ENCODE measurements around the gene PCNP.

Gene PCNP

DNA sequence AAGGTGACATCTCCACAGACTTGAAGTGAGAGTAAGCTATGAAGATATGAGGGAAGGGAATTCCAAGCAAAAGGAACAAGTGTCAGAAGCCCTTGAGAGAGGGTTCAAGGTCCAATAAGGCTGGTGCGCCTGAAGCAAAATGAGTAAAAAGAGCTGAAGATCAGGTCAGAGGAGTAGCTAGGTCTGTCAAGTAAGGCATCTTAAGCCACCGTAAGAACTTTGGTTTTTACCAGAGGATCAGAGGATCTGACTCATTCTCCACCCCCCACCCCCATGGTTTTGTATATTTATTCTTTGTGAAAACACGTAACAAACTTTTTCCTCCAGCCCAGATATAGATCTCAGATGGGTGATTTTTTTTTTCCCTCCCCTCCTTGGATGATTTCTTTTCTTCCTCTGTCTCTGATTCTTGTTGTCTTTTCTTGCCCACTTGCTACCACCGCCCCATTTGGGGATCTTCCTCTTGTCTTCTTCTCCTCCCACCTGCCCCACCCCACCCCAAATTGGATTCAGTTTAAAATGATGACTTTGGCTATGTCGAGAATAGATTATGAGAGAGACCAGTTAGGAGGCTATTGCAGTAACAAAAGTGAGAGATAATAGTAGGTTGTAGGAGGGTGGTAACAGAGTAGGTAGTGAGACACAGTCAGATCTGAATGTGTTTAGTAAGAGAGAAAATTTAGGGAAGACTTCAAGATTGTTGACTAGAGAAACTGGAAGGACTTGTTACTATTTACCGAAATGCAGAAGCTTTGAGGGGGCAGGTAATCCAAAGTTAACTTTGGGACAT, 6.3 kb upstream of the PCNP start:
- TF ChIP-seq, protein P1, sequence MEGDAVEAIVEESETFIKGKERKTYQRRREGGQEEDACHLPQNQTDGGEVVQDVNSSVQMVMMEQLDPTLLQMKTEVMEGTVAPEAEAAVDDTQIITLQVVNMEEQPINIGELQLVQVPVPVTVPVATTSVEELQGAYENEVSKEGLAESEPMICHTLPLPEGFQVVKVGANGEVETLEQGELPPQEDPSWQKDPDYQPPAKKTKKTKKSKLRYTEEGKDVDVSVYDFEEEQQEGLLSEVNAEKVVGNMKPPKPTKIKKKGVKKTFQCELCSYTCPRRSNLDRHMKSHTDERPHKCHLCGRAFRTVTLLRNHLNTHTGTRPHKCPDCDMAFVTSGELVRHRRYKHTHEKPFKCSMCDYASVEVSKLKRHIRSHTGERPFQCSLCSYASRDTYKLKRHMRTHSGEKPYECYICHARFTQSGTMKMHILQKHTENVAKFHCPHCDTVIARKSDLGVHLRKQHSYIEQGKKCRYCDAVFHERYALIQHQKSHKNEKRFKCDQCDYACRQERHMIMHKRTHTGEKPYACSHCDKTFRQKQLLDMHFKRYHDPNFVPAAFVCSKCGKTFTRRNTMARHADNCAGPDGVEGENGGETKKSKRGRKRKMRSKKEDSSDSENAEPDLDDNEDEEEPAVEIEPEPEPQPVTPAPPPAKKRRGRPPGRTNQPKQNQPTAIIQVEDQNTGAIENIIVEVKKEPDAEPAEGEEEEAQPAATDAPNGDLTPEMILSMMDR (IDR thresholded peaks at IDR 0.05; ENCODE audit: low read length, missing control alignments) = no peak
- DNase-seq (ENCODE audit: low read depth) = no peak
- H3K4me3 ChIP-seq (replicated peaks; ENCODE audit: low read depth, low read length) = no peak overlapping the region

DNA sequence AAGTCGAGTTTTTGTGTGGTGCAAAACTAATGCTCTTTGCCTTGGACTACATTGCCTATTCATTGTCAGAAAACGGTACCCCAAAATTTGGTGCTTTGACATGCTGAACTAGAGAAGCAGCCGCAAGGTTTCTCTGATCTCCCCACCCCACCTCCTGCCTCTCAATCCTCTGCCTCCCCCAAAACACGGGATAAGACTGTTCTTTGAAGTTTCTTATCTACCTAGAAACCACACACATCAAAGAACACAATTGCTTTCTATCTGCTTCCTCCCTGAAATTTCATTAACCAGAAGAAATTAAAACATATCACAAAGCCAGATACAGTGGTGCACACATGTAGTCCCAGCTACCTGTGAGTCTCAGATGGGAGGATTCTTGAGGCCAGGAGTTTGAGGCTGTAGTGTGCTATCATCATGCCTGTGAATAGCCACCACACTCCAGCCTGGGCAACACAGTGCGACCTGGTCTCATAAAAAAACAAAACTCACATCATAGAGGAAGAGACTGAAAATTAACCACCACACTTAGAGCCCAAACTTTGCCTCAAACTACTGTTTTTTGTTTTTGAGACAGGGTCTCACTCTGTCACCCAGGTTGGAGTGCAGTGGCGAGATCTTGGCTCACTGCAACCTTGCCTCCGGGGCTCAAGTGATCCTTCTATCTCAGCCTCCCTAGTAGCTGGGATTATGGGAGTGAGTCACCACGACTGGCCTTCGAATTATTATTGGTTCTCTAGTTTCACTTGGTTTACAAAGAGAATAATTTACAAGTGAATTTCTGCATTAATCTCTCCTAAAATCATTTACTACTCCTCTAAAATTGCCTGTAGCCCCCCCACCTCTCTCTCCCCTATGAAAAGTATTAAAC, 2.7 kb upstream of the PCNP start:
- TF ChIP-seq, protein P1 (IDR thresholded peaks at IDR 0.05; ENCODE audit: low read length, missing control alignments) = no peak
- no peak overlapping the region for H3K4me3 ChIP-seq (replicated peaks; ENCODE audit: low read depth, low read length)
- no peak for DNase-seq (ENCODE audit: low read depth)

DNA sequence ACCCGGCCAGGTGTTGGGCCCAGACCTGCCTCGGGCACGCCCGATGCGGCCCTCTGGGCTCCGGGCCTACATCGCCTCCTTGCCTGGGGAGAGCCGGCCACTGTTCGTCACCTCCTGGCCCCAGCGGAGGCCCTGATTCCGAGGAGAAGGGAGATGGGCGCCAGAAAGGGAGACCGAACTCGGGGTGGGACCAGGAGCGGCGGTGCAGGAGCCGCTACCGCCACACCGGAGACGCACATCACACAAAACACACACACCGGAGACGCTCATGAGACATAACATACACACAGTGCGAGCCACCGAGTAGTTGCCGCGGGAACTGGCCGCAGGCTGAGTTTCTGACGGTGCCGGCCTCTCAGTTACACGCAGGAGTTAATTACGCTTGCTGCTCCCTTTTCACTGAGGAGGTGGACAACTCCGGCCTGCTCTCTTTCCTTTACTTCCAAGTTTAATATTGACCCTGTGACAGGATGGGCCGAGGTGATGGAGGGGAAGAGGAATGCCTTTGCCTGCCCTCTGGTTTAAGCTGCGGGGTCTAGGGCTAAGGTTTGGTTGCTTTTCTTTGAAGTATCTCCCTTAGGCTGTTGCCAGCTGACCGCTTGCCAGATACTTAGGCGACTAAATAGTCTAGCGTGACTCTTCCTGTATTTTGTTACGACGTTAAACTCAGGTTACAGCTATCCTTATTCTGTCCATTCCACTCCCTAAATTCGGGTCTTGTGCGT, 570 bp downstream of the PCNP start:
- TF ChIP-seq, protein P1 (IDR thresholded peaks at IDR 0.05; ENCODE audit: low read length, missing control alignments) = no peak
- peak; percentile 53 for DNase-seq (ENCODE audit: low read depth)
- H3K4me3 ChIP-seq (replicated peaks; ENCODE audit: low read depth, low read length) = peak overlapping the region; percentile 94

DNA sequence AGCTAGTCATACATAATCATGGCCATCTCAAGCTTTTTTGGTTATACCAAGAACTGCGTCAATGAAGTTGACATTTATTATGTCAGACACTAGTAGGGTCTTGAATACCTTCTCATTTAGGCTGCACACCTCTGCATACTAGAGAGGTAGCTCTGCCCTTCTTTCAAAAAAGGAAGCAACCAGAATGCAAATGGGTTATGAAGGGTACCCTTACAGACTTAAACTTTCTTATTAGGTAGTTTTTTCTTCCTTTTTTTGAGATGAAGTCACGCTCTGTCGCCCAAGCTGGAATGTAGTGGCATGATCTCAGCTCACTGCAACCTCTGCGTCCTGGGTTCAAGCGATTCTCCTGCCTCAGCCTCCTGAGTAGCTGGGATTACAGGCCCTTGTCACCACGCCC, 3.3 kb downstream of the PCNP start:
- DNase-seq (ENCODE audit: low read depth) = no peak
- TF ChIP-seq, protein P1 (IDR thresholded peaks at IDR 0.05; ENCODE audit: low read length, missing control alignments) = no peak
- H3K4me3 ChIP-seq (replicated peaks; ENCODE audit: low read depth, low read length) = no peak overlapping the region

DNA sequence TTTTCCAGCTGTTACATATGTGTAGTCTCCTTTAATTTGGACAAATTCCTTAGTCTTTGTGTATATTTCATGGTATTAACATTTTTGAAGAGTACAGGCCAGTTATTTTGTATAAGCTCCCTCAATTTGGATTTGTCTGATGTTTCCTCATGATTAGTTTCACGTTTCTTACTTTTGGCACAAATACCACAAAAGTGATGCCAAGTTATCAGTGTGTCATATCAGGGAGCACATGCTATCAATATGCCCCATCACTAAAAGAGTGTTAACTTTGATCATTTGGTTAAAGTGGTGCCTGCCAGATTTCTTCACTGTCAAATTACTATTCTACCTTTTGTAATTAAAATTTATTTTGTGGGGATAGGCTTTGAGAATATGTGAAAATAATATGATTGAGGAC, 14.6 kb downstream of the PCNP start:
- DNase-seq (ENCODE audit: low read depth) = no peak
- TF ChIP-seq, protein P1 (IDR thresholded peaks at IDR 0.05; ENCODE audit: low read length, missing control alignments) = no peak
- H3K4me3 ChIP-seq (replicated peaks; ENCODE audit: low read depth, low read length) = no peak overlapping the region

DNA sequence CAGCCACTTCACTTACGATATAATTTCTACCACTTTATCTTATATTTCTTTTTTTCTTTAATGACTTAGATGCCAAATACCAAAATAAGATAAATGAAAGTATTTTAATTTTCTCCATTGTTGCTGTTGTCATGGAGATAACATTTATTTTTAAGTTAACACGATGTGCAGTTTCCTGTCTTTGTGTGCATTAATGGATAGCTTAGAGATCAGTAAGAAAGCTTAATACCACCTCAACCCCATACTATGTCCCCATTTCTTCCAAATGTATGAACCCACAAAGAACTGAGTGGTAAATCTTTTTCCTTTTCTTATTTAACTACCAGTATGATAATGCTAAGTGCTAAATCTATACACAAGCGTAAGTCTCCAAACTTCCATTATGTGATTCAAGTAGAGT, 17.1 kb downstream of the PCNP start:
- TF ChIP-seq, protein P1 (IDR thresholded peaks at IDR 0.05; ENCODE audit: low read length, missing control alignments) = no peak
- no peak for DNase-seq (ENCODE audit: low read depth)
- H3K4me3 ChIP-seq (replicated peaks; ENCODE audit: low read depth, low read length) = no peak overlapping the region

Data from fibroblast of pulmonary artery (primary cell).